Fibroblast of lung (primary cell): Measurements from ENCODE around the gene PPP2R1A.
"Not testable (repeated sequence)": the region's sequence is repeated elsewhere in the genome, so short reads cannot be mapped to it uniquely, and the experiment has no call there.

ENCODE experiments used
- CTCF ChIP-seq, 2 donors: IDR thresholded peaks in 1 of 2; conservative IDR thresholded peaks in 1 of 2; 1 replicate in 1 of 2; 2 replicates in 1 of 2; pipeline ENCODE4 v1.5.1; 2011 to 2012; ENCODE audit warnings: low read length in 2 of 2, control low read depth in 1 of 2, inconsistent platforms in 1 of 2, low read depth in 1 of 2, mild to moderate bottlenecking in 1 of 2
- EZH2 ChIP-seq: IDR thresholded peaks from 2 replicates; pipeline ENCODE4 v1.5.1; 2012; ENCODE audit warnings: low read length, control low read depth, mild to moderate bottlenecking; ENCODE audit errors: missing control alignments

GRCh38 chr19:52265556-52265955, 75.7 kb downstream of the PPP2R1A start:
- TF ChIP-seq CTCF (conservative IDR thresholded peaks at IDR 0.05 in 1 of 2, IDR thresholded peaks at IDR 0.05 in 1 of 2; ENCODE audit: low read depth in 1 of 2, low read length in 2 of 2); EZH2: not testable (repeated sequence)
